Measurements from ENCODE around the gene SFT2D1.

- TF ChIP-seq SPI1 (IDR thresholded peaks at IDR 0.05; ENCODE audit: low read depth, low read length) = no peak
- no peak for TF ChIP-seq POLR2A (IDR thresholded peaks at IDR 0.05; ENCODE audit: low read depth, low read length)
- no peak for TF ChIP-seq TAF1 (IDR thresholded peaks at IDR 0.05; ENCODE audit: low read depth, low read length)
- no peak for TF ChIP-seq POLR2AphosphoS5 (IDR thresholded peaks at IDR 0.05; ENCODE audit: low read depth, low read length)
- TF ChIP-seq POU2F2 (IDR thresholded peaks at IDR 0.05; ENCODE audit: low read depth, low read length) = no peak
- no peak for TF ChIP-seq PAX5 (IDR thresholded peaks at IDR 0.05; ENCODE audit: insufficient read depth, low read length, severe bottlenecking)
Observed at GRCh38 chr6:166284640-166285039, 57.7 kb downstream of the SFT2D1 start.
